SU-DHL-6 (cell line): ENCODE results near the gene ALG5.

Experiments
- H2AFZ ChIP-seq: fragments of 200-600 bp; sonication (generic); 2 replicates; pipeline ENCODE4 v1.6.1; 2014; ENCODE audit warnings: low read depth, mild to moderate bottlenecking, moderate library complexity, mixed read lengths, antibody characterized with exemption, low read length; ENCODE audit not compliant: severe bottlenecking
- H3F3A ChIP-seq: fragments of 200-600 bp; shearing (Covaris generic); 2 replicates; pipeline ENCODE4 v1.6.0; 2016; ENCODE audit warnings: antibody characterized with exemption, mild to moderate bottlenecking; ENCODE audit not compliant: insufficient read depth
- H3K27ac ChIP-seq: fragments of 200-600 bp; sonication (generic); 2 replicates; pipeline ENCODE4 v1.5.1; 2016; ENCODE audit warnings: low read depth, mild to moderate bottlenecking, low read length, moderate library complexity, mixed read lengths
- H3K27me3 ChIP-seq: fragments of 200-600 bp; sonication (generic), shearing (Covaris generic); 2 replicates; pipeline ENCODE4 v1.6.0; 2014; ENCODE audit warnings: mild to moderate bottlenecking, low read length
- H3K36me3 ChIP-seq: fragments of 200-600 bp; sonication (generic); 2 replicates; pipeline ENCODE4 v1.6.1; 2014; ENCODE audit warnings: mild to moderate bottlenecking, low read length, mixed read lengths
- H3K4me2 ChIP-seq: fragments of 300-600, 200-600 bp; shearing (Covaris generic), sonication (generic); 2 replicates; pipeline ENCODE4 v1.6.0; 2014; ENCODE audit warnings: low read length, low read depth, mild to moderate bottlenecking; ENCODE audit not compliant: poor library complexity, severe bottlenecking
- H3K4me3 ChIP-seq: fragments of 200-600 bp; sonication (generic); 2 replicates; pipeline ENCODE4 v1.5.1; 2014; ENCODE audit warnings: antibody characterized with exemption, low read length, mild to moderate bottlenecking, mixed read lengths; ENCODE audit not compliant: insufficient read depth, poor library complexity, severe bottlenecking
- H3K79me2 ChIP-seq: fragments of 200-600 bp; sonication (generic); 2 replicates; pipeline ENCODE4 v1.6.1; 2014; ENCODE audit warnings: mild to moderate bottlenecking, low read length, moderate library complexity; ENCODE audit not compliant: insufficient read depth
- H3K9ac ChIP-seq: fragments of 200-600 bp; sonication (generic); 2 replicates; pipeline ENCODE4 v1.7.0; 2014; ENCODE audit warnings: mild to moderate bottlenecking, low read length
- H3K9me2 ChIP-seq: fragments of 200-600 bp; sonication (generic); replicated peaks from 2 replicates; pipeline ENCODE4 v1.6.1; 2014; ENCODE audit warnings: low read length; ENCODE audit not compliant: insufficient read depth
- H3K9me3 ChIP-seq: fragments of 200-600 bp; sonication (generic); 2 replicates; pipeline ENCODE4 v1.6.1; 2014; ENCODE audit warnings: low read length, mixed read lengths; ENCODE audit not compliant: insufficient read depth
- H4K20me1 ChIP-seq: fragments of 200-600 bp; sonication (generic); 2 replicates; pipeline ENCODE4 v1.6.1; 2014; ENCODE audit warnings: low read depth, mild to moderate bottlenecking, antibody characterized with exemption, low read length, moderate library complexity, mixed read lengths
- EZH2phosphoT487 ChIP-seq: fragments of 200-600 bp; sonication (generic), shearing (Covaris generic); conservative IDR thresholded peaks from 2 replicates; pipeline ENCODE4 v1.6.1; 2018; ENCODE audit warnings: mild to moderate bottlenecking, antibody characterized with exemption, low read length, moderate library complexity, mixed read lengths
- TF ChIP-seq, protein P1 (sequence below): fragments of 200-600 bp; sonication (generic); IDR thresholded peaks from one replicate; pipeline ENCODE4 v1.5.1; 2017; ENCODE audit warnings: antibody characterized with exemption, mild to moderate bottlenecking, low read length, moderate library complexity; ENCODE audit not compliant: insufficient read depth, poor library complexity, severe bottlenecking

The ALG5 gene

GRCh38 chr13:37046062-37046461 is 46.9 kb upstream of the ALG5 start:
- no peak overlapping the region for H3K4me2 ChIP-seq
- no peaks in the 10 kb centered on the region for H3K27me3 ChIP-seq
- no peak overlapping the region for H2AFZ ChIP-seq
- no peak overlapping the region for H3K27ac ChIP-seq
- TF ChIP-seq EZH2phosphoT487 = no peak
- TF ChIP-seq, protein P1, sequence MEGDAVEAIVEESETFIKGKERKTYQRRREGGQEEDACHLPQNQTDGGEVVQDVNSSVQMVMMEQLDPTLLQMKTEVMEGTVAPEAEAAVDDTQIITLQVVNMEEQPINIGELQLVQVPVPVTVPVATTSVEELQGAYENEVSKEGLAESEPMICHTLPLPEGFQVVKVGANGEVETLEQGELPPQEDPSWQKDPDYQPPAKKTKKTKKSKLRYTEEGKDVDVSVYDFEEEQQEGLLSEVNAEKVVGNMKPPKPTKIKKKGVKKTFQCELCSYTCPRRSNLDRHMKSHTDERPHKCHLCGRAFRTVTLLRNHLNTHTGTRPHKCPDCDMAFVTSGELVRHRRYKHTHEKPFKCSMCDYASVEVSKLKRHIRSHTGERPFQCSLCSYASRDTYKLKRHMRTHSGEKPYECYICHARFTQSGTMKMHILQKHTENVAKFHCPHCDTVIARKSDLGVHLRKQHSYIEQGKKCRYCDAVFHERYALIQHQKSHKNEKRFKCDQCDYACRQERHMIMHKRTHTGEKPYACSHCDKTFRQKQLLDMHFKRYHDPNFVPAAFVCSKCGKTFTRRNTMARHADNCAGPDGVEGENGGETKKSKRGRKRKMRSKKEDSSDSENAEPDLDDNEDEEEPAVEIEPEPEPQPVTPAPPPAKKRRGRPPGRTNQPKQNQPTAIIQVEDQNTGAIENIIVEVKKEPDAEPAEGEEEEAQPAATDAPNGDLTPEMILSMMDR = no peak
- no peaks in the 10 kb centered on the region for H4K20me1 ChIP-seq
- H3K79me2 ChIP-seq = peaks cover 24% of the 10 kb centered on the region
- no peaks in the 10 kb centered on the region for H3F3A ChIP-seq
- H3K4me3 ChIP-seq = no peak overlapping the region
- H3K9me2 ChIP-seq = no peaks in the 10 kb centered on the region
- peaks cover 63% of the 10 kb centered on the region; the same call in 1 of the 2 replicates for H3K36me3 ChIP-seq
- no peak overlapping the region for H3K9ac ChIP-seq
- H3K9me3 ChIP-seq = no peaks in the 10 kb centered on the region

DNA sequence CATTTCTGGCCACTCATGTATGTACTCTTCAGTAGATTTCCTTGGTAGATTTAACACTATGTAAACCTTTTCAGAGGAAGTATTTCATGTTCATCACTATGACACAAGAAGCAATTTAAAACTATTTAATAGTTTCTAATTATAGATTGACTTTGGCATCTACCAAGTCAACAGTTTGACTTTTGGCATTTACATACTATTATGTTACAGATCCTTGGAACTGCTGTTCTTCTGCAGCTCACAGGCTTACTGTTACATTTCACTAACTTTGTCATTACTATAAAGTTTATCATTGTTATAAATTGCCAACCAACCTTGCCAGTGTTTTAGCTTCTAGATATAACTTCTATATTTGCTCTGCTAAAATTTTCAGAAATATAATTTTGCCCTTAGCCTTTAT is 41.6 kb upstream of the ALG5 start:
- Histone ChIP-seq H3K79me2 (no peaks in the 10 kb centered on the region), H3K9me2 (no peaks in the 10 kb centered on the region), H3K9me3 (no peaks in the 10 kb centered on the region), H3K36me3 (peaks cover 69% of the 10 kb centered on the region), H3K27me3 (no peaks in the 10 kb centered on the region), H3K9ac (no peak overlapping the region), H2AFZ (no peak overlapping the region), H4K20me1 (no peaks in the 10 kb centered on the region), H3F3A (no peaks in the 10 kb centered on the region), H3K4me3 (no peak overlapping the region), H3K27ac (no peak overlapping the region), H3K4me2 (no peak overlapping the region)
- TF ChIP-seq, protein P1 = no peak
- no peak for TF ChIP-seq EZH2phosphoT487

GRCh38 chr13:37039896-37040295 is 40.8 kb upstream of the ALG5 start:
- no peaks in the 10 kb centered on the region for H3F3A ChIP-seq
- no peak overlapping the region for H3K4me2 ChIP-seq
- no peak overlapping the region for H3K27ac ChIP-seq
- no peak overlapping the region for H3K4me3 ChIP-seq
- no peaks in the 10 kb centered on the region for H4K20me1 ChIP-seq
- H2AFZ ChIP-seq = no peak overlapping the region
- no peaks in the 10 kb centered on the region for H3K9me2 ChIP-seq
- no peak for TF ChIP-seq EZH2phosphoT487
- TF ChIP-seq, protein P1 = no peak
- no peak overlapping the region for H3K9ac ChIP-seq
- no peaks in the 10 kb centered on the region for H3K27me3 ChIP-seq
- peaks cover 63% of the 10 kb centered on the region for H3K36me3 ChIP-seq
- H3K79me2 ChIP-seq = no peaks in the 10 kb centered on the region
- H3K9me3 ChIP-seq = no peaks in the 10 kb centered on the region
